Endothelial cell (in vitro differentiated cells): ENCODE data around the gene MUC21. TPM values are rescaled to one million over a fixed set of nuclear protein-coding genes. Genes with fewer than 3 reads are reported as not detected.
A peak's percentile ranks its signal among the peaks of the same experiment; 100 is the strongest.

Experiments
- DNase-seq: peaks from one replicate; pipeline ENCODE4 v3.0.0; 2021; ENCODE audit warnings: low spot score
- H3K27ac Mint-ChIP-seq: one replicate; pipeline ENCODE4 v1.8.0; 2021; ENCODE audit warnings: mixed read lengths, inconsistent platforms; ENCODE audit not compliant: unreplicated experiment
- H3K27me3 Mint-ChIP-seq: one replicate; pipeline ENCODE4 v1.8.0; 2021; ENCODE audit warnings: mild to moderate bottlenecking, moderate library complexity, mixed read lengths, inconsistent platforms; ENCODE audit not compliant: unreplicated experiment
- H3K36me3 Mint-ChIP-seq: one replicate; pipeline ENCODE4 v1.8.0; 2021; ENCODE audit warnings: mild to moderate bottlenecking, low read depth, mixed read lengths, inconsistent platforms; ENCODE audit not compliant: unreplicated experiment
- H3K4me1 Mint-ChIP-seq: one replicate; pipeline ENCODE4 v1.8.0; 2021; ENCODE audit warnings: mild to moderate bottlenecking, mixed read lengths, inconsistent platforms; ENCODE audit not compliant: unreplicated experiment
- H3K4me3 Mint-ChIP-seq: one replicate; pipeline ENCODE4 v1.8.0; 2021; ENCODE audit warnings: mild to moderate bottlenecking, mixed read lengths, inconsistent platforms; ENCODE audit not compliant: unreplicated experiment
- H3K9me3 Mint-ChIP-seq: one replicate; pipeline ENCODE4 v1.8.0; 2021; ENCODE audit warnings: mixed read lengths, inconsistent platforms; ENCODE audit not compliant: unreplicated experiment
- long read RNA-seq: library from polyadenylated mRNA; unstranded; transcript quantifications from one replicate; pipeline ENCODE4 v2.0.0, GENCODE V29; 2020; ENCODE audit not compliant: unreplicated experiment
- total RNA-seq: library from RNA; stranded (reverse); fragmentation: NEBNext Ultra II Directional; extraction: Animal tissue kit (Norgen Biotek cat#: 25700); gene quantifications from one replicate; pipeline ENCODE4 v1.2.1, GENCODE V29; 2021; ENCODE audit not compliant: unreplicated experiment
- TF ChIP-seq, protein P1 (sequence below): fragments of 200-600 bp; sonication (generic); IDR thresholded peaks from one replicate; pipeline ENCODE4 v1.5.0; 2021; ENCODE audit warnings: antibody characterized with exemption; ENCODE audit not compliant: unreplicated experiment

Gene MUC21
- total RNA-seq, result 0.10 TPM
- long read RNA-seq, result 0 reads

- H3K4me3 Mint-ChIP-seq, result no peak within 1 kb of the TSS
- H3K36me3 Mint-ChIP-seq, result peaks cover 3% of the 10 kb centered on the region
- H3K27me3 Mint-ChIP-seq, result no peaks in the 10 kb centered on the region
- no peaks in the 10 kb centered on the region for H3K9me3 Mint-ChIP-seq
- peaks cover 16% of the 10 kb centered on the region for H3K4me1 Mint-ChIP-seq
- H3K27ac Mint-ChIP-seq, result no peak within 1 kb of the TSS
- TF ChIP-seq, protein P1, sequence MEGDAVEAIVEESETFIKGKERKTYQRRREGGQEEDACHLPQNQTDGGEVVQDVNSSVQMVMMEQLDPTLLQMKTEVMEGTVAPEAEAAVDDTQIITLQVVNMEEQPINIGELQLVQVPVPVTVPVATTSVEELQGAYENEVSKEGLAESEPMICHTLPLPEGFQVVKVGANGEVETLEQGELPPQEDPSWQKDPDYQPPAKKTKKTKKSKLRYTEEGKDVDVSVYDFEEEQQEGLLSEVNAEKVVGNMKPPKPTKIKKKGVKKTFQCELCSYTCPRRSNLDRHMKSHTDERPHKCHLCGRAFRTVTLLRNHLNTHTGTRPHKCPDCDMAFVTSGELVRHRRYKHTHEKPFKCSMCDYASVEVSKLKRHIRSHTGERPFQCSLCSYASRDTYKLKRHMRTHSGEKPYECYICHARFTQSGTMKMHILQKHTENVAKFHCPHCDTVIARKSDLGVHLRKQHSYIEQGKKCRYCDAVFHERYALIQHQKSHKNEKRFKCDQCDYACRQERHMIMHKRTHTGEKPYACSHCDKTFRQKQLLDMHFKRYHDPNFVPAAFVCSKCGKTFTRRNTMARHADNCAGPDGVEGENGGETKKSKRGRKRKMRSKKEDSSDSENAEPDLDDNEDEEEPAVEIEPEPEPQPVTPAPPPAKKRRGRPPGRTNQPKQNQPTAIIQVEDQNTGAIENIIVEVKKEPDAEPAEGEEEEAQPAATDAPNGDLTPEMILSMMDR, result no peak
- DNase-seq, result no peak
Observed at GRCh38 chr6:30983439-30983838, at the start of gene MUC21. MUC21 (plus strand) TSS chr6:30983718; CDS start chr6:30983959, 241 bp downstream.

DNA sequence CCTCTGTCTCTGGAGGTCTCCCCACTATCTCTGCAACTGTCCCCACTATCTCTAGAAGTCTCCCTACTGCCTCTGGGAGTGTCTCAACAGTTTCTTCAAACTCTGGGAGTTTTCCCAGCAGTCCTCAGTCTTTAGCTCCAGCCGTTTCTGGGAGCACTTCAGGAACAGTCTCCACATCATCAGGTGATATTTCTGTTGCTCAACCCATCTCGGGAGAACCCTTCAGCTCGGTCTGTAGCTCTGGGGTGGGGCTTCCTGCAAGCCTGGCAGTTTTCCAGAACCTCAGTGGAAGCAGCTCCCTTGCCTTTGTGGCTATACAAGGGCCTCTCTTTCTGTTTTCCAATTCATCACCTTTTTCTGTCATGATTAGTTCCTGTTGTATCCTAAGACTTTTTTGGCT is 48.5 kb upstream of the MUC21 start:
- peak overlapping the region; percentile 9 for H3K4me3 Mint-ChIP-seq
- no peak for DNase-seq
- peaks cover 2% of the 10 kb centered on the region for H3K27me3 Mint-ChIP-seq
- no peaks in the 10 kb centered on the region for H3K36me3 Mint-ChIP-seq
- peaks cover 3% of the 10 kb centered on the region for H3K4me1 Mint-ChIP-seq
- no peak overlapping the region for H3K27ac Mint-ChIP-seq
- TF ChIP-seq, protein P1, result no peak
- no peaks in the 10 kb centered on the region for H3K9me3 Mint-ChIP-seq

- H3K4me1 Mint-ChIP-seq, result peaks cover 6% of the 10 kb centered on the region
- H3K9me3 Mint-ChIP-seq, result no peaks in the 10 kb centered on the region
- no peaks in the 10 kb centered on the region for H3K36me3 Mint-ChIP-seq
- H3K4me3 Mint-ChIP-seq, result no peak overlapping the region
- H3K27ac Mint-ChIP-seq, result no peak overlapping the region
- DNase-seq, result no peak
- H3K27me3 Mint-ChIP-seq, result peaks cover 5% of the 10 kb centered on the region
- TF ChIP-seq, protein P1, result no peak
Observed at GRCh38 chr6:30937265-30937664, 46.3 kb upstream of the MUC21 start.

DNA sequence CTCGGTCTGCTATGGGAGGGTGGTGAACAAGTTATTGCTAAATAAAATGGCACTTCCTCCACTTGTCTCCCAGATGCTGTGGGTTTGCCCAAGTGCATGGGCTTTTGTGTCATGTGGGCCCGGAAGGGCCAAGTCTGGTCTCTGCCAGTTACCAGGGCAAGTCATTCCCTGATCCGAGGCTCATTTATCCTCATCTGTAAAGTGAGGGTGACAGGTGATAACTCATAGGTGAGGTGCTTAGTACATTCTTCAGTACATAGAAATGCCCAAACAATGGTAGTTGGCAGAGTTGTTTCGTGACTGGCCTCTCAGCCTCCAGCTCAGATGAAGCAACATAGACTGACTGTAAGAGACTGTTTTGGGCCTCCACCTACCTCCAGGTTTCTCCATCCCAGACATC is 44.8 kb upstream of the MUC21 start:
- Mint-ChIP-seq H3K9me3 (no peaks in the 10 kb centered on the region), H3K27me3 (peaks cover 8% of the 10 kb centered on the region), H3K4me1 (peaks cover 6% of the 10 kb centered on the region), H3K27ac (no peak overlapping the region), H3K4me3 (no peak overlapping the region), H3K36me3 (no peaks in the 10 kb centered on the region)
- no peak for DNase-seq
- TF ChIP-seq, protein P1, result no peak

GRCh38 chr6:30939473-30939872 is 44.0 kb upstream of the MUC21 start:
- Mint-ChIP-seq H3K4me1 (peaks cover 6% of the 10 kb centered on the region), H3K9me3 (no peaks in the 10 kb centered on the region), H3K36me3 (no peaks in the 10 kb centered on the region), H3K27ac (no peak overlapping the region), H3K27me3 (peaks cover 8% of the 10 kb centered on the region), H3K4me3 (no peak overlapping the region)
- DNase-seq, result no peak
- TF ChIP-seq, protein P1, result no peak
